H1 (cell line): ENCODE measurements around the gene DDC. TPM values are rescaled to one million over a fixed set of nuclear protein-coding genes. Genes with fewer than 3 reads are reported as not detected.

ENCODE experiments used
- CTCF ChIA-PET: fragments of 300-600 bp; sonication (Branson Sonifier 250); formaldehyde crosslinking; loops from one replicate; lab custom pipeline; 2021; ENCODE audit not compliant: partially characterized antibody; lab: Charles Lee
- POLR2A ChIA-PET: fragments of 300-600 bp; sonication (Branson Sonifier 250); formaldehyde crosslinking; loops from one replicate; lab custom pipeline; 2021; ENCODE audit warnings: inconsistent platforms; ENCODE audit not compliant: partially characterized antibody; lab: Charles Lee
- DNase-seq, 2 experiments: peaks; one replicate each; pipeline versions ENCODE4 v3.0.0 to v3.0.0-alpha.2; 2010 to 2022; ENCODE audit warnings: low spot score in 2 of 2, low read depth in 1 of 2, mixed read lengths in 1 of 2
- FAIRE-seq: peaks from 2 replicates; lab custom pipeline; 2011; peaks lifted over from hg19 to GRCh38; lab: Jason Lieb, UNC
- H2AFZ ChIP-seq: 2 replicates; pipeline ENCODE4 v1.8.1; 2012; ENCODE audit warnings: low read length, inconsistent platforms
- H2AK5ac ChIP-seq: 2 replicates; pipeline ENCODE4 v1.6.1; 2013; ENCODE audit warnings: low read depth, low read length
- H2BK120ac ChIP-seq: replicated peaks from 2 replicates; pipeline ENCODE3; 2013; ENCODE audit warnings: low read depth, low read length, inconsistent platforms
- H2BK12ac ChIP-seq: 2 replicates; pipeline ENCODE4 v1.6.1; 2013; ENCODE audit warnings: low read depth, low read length
- H2BK15ac ChIP-seq: 2 replicates; pipeline ENCODE4 v1.6.1; 2013; ENCODE audit warnings: low read length
- H2BK20ac ChIP-seq: 2 replicates; pipeline ENCODE4 v1.6.1; 2013; ENCODE audit warnings: low read length
- H2BK5ac ChIP-seq: 2 replicates; pipeline ENCODE4 v1.6.1; 2013; ENCODE audit warnings: low read depth, low read length
- H3K14ac ChIP-seq: 2 replicates; pipeline ENCODE4 v1.6.1; 2013; ENCODE audit warnings: inconsistent platforms; ENCODE audit not compliant: insufficient read length
- H3K18ac ChIP-seq: 2 replicates; pipeline ENCODE4 v1.6.1; 2013; ENCODE audit warnings: low read length; ENCODE audit errors: extremely low read depth
- H3K23ac ChIP-seq: 2 replicates; pipeline ENCODE4 v1.6.1; 2013; ENCODE audit warnings: inconsistent platforms; ENCODE audit not compliant: insufficient read length
- H3K23me2 ChIP-seq: 2 replicates; pipeline ENCODE4 v1.6.1; 2013; ENCODE audit warnings: low read depth, low read length
- H3K27ac ChIP-seq: 2 replicates; pipeline ENCODE4 v1.6.1; 2011; ENCODE audit warnings: low read depth, low read length, inconsistent platforms
- H3K27me3 ChIP-seq, 4 experiments: replicated peaks in 1 of 4; 1 replicate in 1 of 4; 2 replicates in 3 of 4; pipeline versions ENCODE4 v1.6.1 to v1.8.1; 2011 to 2013; ENCODE audit warnings: low read length in 3 of 4, mild to moderate bottlenecking in 3 of 4, inconsistent platforms in 2 of 4, mixed read lengths in 2 of 4, moderate library complexity in 1 of 4; ENCODE audit not compliant: control insufficient read depth in 3 of 4, insufficient read depth in 3 of 4; ENCODE audit errors: extremely low read depth in 1 of 4
- H3K36me3 ChIP-seq, 4 experiments: 2 replicates each; pipeline versions ENCODE4 v1.6.1 to v1.8.1; 2011 to 2013; ENCODE audit warnings: mild to moderate bottlenecking in 4 of 4, low read length in 3 of 4, moderate library complexity in 2 of 4, control low read depth in 1 of 4, inconsistent platforms in 1 of 4; ENCODE audit not compliant: insufficient read depth in 4 of 4, control insufficient read depth in 2 of 4
- H3K4ac ChIP-seq: replicated peaks from 2 replicates; pipeline ENCODE3; 2013; ENCODE audit warnings: low read length, low read depth, mixed read lengths, inconsistent platforms; ENCODE audit not compliant: insufficient read length
- H3K4me1 ChIP-seq, 4 experiments: replicated peaks in 1 of 4; 1 replicate in 1 of 4; 2 replicates in 3 of 4; pipeline versions ENCODE4 v1.6.1 to v1.8.1; 2011 to 2013; ENCODE audit warnings: low read length in 3 of 4, inconsistent platforms in 2 of 4, mixed read lengths in 1 of 4; ENCODE audit not compliant: insufficient read depth in 4 of 4, control insufficient read depth in 3 of 4
- H3K4me2 ChIP-seq, 2 experiments: 2 replicates each; pipeline versions ENCODE4 v1.6.1 to v1.8.1; 2011 to 2013; ENCODE audit warnings: low read depth in 2 of 2, low read length in 2 of 2, control low read depth in 1 of 2, inconsistent platforms in 1 of 2, mild to moderate bottlenecking in 1 of 2; ENCODE audit not compliant: insufficient read depth in 1 of 2
- H3K4me3 ChIP-seq, 4 experiments: fragments of 200-600, 300-600 bp in 1 of 4; sonication (generic), shearing (Covaris generic), sonication (Bioruptor Twin) in 1 of 4; 2 replicates each; pipeline versions ENCODE4 v1.5.1 to v1.8.1; 2011 to 2016; ENCODE audit warnings: low read length in 4 of 4, low read depth in 3 of 4, control low read depth in 2 of 4, inconsistent platforms in 2 of 4, mild to moderate bottlenecking in 2 of 4, mixed read lengths in 1 of 4, moderate library complexity in 1 of 4; ENCODE audit not compliant: insufficient read depth in 2 of 4; ENCODE audit errors: extremely low read depth in 1 of 4
- H3K56ac ChIP-seq: replicated peaks from 2 replicates; pipeline ENCODE3; 2013; ENCODE audit warnings: low read depth, mild to moderate bottlenecking, mixed read lengths, low read length, inconsistent platforms; ENCODE audit not compliant: insufficient read length
- H3K79me1 ChIP-seq: 2 replicates; pipeline ENCODE4 v1.6.1; 2013; ENCODE audit warnings: low read depth, low read length, control low read depth
- H3K79me2 ChIP-seq, 2 experiments: 2 replicates each; pipeline versions ENCODE4 v1.6.1 to v1.8.1; 2012 to 2013; ENCODE audit warnings: low read length in 2 of 2, mild to moderate bottlenecking in 2 of 2, inconsistent platforms in 1 of 2; ENCODE audit not compliant: insufficient read depth in 2 of 2, control insufficient read depth in 1 of 2
- H3K9ac ChIP-seq, 4 experiments: replicated peaks in 1 of 4; 1 replicate in 1 of 4; 2 replicates in 3 of 4; pipeline versions ENCODE4 v1.6.1 to v1.8.1; 2011 to 2013; ENCODE audit warnings: low read depth in 3 of 4, low read length in 3 of 4, control low read depth in 2 of 4, mild to moderate bottlenecking in 2 of 4, moderate library complexity in 2 of 4, inconsistent platforms in 1 of 4; ENCODE audit errors: extremely low read depth in 1 of 4
- H3K9me3 ChIP-seq, 2 experiments: 2 replicates each; pipeline versions ENCODE4 v1.6.1 to v1.8.1; 2012 to 2013; ENCODE audit warnings: mild to moderate bottlenecking in 2 of 2, moderate library complexity in 2 of 2, control low read depth in 1 of 2, inconsistent platforms in 1 of 2, low read depth in 1 of 2, low read length in 1 of 2, mixed read lengths in 1 of 2; ENCODE audit not compliant: insufficient read depth in 2 of 2
- H4K20me1 ChIP-seq, 2 experiments: replicated peaks in 1 of 2; 2 replicates each; pipeline versions ENCODE3 to v1.8.1; 2011 to 2013; ENCODE audit warnings: inconsistent platforms in 2 of 2, low read length in 2 of 2, mild to moderate bottlenecking in 1 of 2; ENCODE audit not compliant: insufficient read depth in 2 of 2, control insufficient read depth in 1 of 2
- H4K5ac ChIP-seq: 2 replicates; pipeline ENCODE4 v1.6.1; 2013; ENCODE audit warnings: low read length, low read depth, mixed read lengths, inconsistent platforms; ENCODE audit not compliant: insufficient read length
- H4K8ac ChIP-seq: 2 replicates; pipeline ENCODE4 v1.8.0; 2013; ENCODE audit warnings: mild to moderate bottlenecking, moderate library complexity, low read length, inconsistent platforms; ENCODE audit not compliant: insufficient read depth; ENCODE audit errors: extremely low read depth
- H4K91ac ChIP-seq: replicated peaks from 2 replicates; pipeline ENCODE3; 2013; ENCODE audit warnings: low read length, mixed read lengths, inconsistent platforms; ENCODE audit not compliant: insufficient read length
- JUND ChIP-seq: IDR thresholded peaks from 2 replicates; pipeline ENCODE4 v1.6.1; 2011; ENCODE audit warnings: mild to moderate bottlenecking, improper control_type of control experiment, low read length
- KDM5A ChIP-seq: fragments of 200-600 bp; IDR thresholded peaks from 2 replicates; pipeline ENCODE4 v1.7.1; 2012; ENCODE audit warnings: mild to moderate bottlenecking, low read length, inconsistent platforms, mixed read lengths
- WGBS, 2 experiments: shearing (Covaris generic) in 1 of 2; methylation state at CpG; one replicate each; pipeline versions ENCODE4 v1.1.6 to v1.1.7; 2013 to 2015; ENCODE audit warnings: low lambda C conversion rate in 2 of 2, mixed read lengths in 2 of 2, inconsistent platforms in 1 of 2, low coverage in 1 of 2, missing lambda C conversion rate in 1 of 2; ENCODE audit not compliant: insufficient replicate concordance in 2 of 2, insufficient coverage in 1 of 2, insufficient read length in 1 of 2; ENCODE audit errors: extremely low coverage in 1 of 2, missing lambda C conversion rate in 1 of 2; 5-methylcytosine and 5-hydroxymethylcytosine counted together
- polyA plus RNA-seq, 7 experiments: library from polyadenylated mRNA; depleted of rRNA in 3 of 7; stranded (reverse) in 5 of 7; unstranded in 2 of 7; fragments of >200 nt in 5 of 7; fragments of 200-250 nt in 2 of 7; gene quantifications; 1 replicate in 5 of 7; 2 replicates in 1 of 7; 4 replicates in 1 of 7; pipeline versions ENCODE4 v1.2.1 to v1.2.3, GENCODE V29; 2011 to 2013; ENCODE audit warnings: missing spikeins in 2 of 7, mixed read lengths in 2 of 7
- total RNA-seq: library from RNA; stranded (reverse); fragmentation: NEBNext Ultra II Directional; extraction: Animal tissue kit (Norgen Biotek cat#: 25700); gene quantifications from 2 replicates; pipeline ENCODE4 v1.2.1, GENCODE V29; 2021

The DDC gene
- total and polyA plus RNA-seq, 2 of the 8 experiments (the other 6 are each of a cell fraction or from before 2014, with no cell fraction given), result 0.05 TPM; not detected in 1

- no peaks in the 10 kb centered on the region for H3K23me2 ChIP-seq
- no peak overlapping the region for H4K5ac ChIP-seq
- no peak overlapping the region for H2AK5ac ChIP-seq
- H3K56ac ChIP-seq, result no peak overlapping the region
- H3K79me2 ChIP-seq, result no peaks in the 10 kb centered on the region
- no peak overlapping the region for H2BK15ac ChIP-seq
- no peak overlapping the region for H3K9ac ChIP-seq
- no peak overlapping the region for H3K4me3 ChIP-seq
- 93% methylated on average over 13 of the region's 14 CpGs; no CpG with 5 or more reads in 1 of the 2 experiments for WGBS, 2 experiments
- H3K4me1 ChIP-seq, result peaks cover 0 to 3% (median 0%) of the 10 kb centered on the region in 4 experiments; a peak in 3 of 7 replicates
- no peak overlapping the region for H2BK12ac ChIP-seq
- H3K23ac ChIP-seq, result no peak overlapping the region
- H3K79me1 ChIP-seq, result no peaks in the 10 kb centered on the region
- CTCF ChIA-PET, result interaction anchor here (0.9 to 3.2 kb wide), 5 partner anchors 7 to 586 kb away, joined by 3 to 9 read pairs (median 4); no protein-coding TSS in a partner anchor
- no peak for DNase-seq
- H2BK20ac ChIP-seq, result no peak overlapping the region
- no peak overlapping the region for H4K8ac ChIP-seq
- no peak for TF ChIP-seq KDM5A
- TF ChIP-seq JUND, result no peak
- no peak overlapping the region for H3K4ac ChIP-seq
- H3K14ac ChIP-seq, result no peak overlapping the region
- H3K9me3 ChIP-seq, result no peaks in the 10 kb centered on the region
- no peak overlapping the region for H2BK120ac ChIP-seq
- H3K18ac ChIP-seq, result no peak overlapping the region
- no peak overlapping the region for H4K91ac ChIP-seq
- H2AFZ ChIP-seq, result no peak overlapping the region
- H3K36me3 ChIP-seq, result no peaks in the 10 kb centered on the region
- POLR2A ChIA-PET, result no interaction called here
- no peak for FAIRE-seq
- H3K4me2 ChIP-seq, result no peak overlapping the region
- H2BK5ac ChIP-seq, result no peak overlapping the region
- H3K27me3 ChIP-seq, result no peaks in the 10 kb centered on the region
- H3K27ac ChIP-seq, result no peak overlapping the region
- no peaks in the 10 kb centered on the region for H4K20me1 ChIP-seq
Observed at GRCh38 chr7:50554431-50555322, 10.5 kb downstream of the DDC start.
